DLD1 (cell line): Measurements from ENCODE around the gene ABCG8.

ENCODE experiments used
- in situ Hi-C: cut with HindIII; loops from 2 replicates; pipeline ENCODE4 v1.10.0; 2017; ENCODE audit warnings: low sequenced_read_pairs

ABCG8 gene

DNA sequence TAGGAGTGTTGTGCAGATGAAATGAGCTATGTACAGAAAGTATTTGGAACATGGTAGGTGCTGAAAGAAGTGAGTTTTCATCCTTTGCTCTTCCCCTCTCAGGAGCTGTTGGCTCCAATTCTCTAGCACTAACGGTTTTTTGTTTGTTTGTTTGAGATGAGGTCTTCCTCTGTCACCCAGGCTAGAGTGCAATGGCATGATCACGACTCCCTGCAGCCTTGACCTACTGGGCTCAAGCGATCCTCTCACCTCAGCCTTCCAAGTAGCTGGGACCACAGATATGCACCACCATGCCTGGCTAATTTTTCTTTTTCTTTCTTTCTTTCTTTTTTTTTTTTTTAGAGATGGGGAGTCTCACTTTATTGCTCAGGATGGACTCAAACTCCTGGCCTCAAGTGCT, 12.9 kb upstream of the ABCG8 start:
- in situ Hi-C loops: no loop called here

DNA sequence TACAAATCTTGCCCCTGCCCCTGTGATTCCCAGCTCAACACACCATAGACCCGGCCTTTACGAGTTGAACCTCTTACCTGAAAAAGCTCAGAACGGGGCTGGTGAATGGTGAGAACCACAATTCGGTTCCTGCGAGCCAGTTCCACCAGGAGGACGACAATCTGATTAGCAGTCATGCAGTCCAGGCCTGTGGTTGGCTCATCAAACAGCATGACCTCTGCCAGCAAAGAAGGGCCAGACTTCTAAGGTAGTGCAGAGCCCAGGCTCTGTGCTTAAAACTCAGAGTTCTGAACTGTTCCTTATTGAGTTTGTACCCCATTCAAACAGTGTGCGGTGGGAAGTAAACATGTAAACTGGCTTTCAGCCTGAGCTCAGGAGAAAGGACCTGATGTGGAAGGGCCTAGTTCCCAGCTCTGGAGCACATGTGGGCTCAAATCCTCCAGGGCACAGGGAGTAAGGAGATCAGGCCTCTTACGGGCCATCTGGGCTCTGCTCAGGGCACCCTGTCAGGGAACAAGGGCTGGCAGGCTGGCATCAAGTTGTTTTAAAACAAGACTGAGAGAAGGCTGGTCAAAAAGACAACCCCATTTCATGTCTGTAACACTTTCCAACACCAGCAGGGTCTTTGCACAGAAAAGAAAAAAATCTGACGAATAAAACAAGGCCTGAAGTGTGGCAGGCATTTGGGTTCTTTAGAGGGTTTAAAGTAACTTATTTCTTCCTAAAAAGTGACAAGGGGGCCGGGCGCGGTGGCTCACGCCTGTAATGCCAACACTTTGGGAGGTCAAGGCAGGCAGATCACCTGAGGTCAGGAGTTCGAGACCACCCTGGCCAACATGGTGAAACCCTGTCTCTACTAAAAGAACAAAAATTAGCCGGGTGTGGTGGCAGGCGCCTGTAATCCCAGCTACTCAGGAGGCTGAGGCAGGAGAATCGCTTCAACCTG, 12.2 kb upstream of the ABCG8 start:
- in situ Hi-C loops: no loop called here

DNA sequence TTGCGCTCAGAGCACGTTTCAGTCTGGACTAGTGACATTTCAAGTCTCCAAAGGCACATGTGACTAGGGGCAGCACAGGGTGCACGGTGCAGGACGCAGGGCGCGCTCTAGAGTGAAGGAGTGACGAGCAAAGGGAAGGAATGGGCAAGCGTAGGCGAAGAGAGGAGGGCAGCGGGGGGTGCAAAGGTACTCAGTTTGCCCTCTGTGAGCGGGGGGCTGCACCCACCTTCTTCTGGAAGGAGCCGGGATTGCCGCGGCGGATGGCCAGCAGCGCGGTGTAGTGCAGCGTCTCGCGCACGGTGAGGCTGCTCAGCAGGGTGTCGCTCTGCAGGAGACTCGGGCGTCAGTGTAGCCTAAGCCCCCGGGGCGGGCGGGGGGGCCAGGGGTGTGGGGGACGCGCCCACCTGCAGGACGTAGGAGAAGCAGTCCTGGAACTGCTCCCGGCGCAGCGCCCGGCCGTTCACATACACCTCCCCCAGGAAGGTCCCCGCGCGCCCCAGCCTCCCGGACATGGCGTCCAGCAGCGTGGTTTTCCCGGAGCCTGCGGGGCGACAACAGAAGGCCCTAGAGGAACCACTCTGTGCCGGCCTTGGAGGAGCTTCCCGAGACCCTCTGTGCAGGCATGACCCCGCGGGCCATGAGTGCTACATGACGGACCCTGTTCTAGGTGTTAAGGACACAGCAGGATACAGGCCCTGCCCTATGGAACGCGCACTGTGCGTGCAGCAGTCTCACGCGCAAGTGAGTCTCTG, 7.1 kb upstream of the ABCG8 start:
- in situ Hi-C loops: no loop called here

DNA sequence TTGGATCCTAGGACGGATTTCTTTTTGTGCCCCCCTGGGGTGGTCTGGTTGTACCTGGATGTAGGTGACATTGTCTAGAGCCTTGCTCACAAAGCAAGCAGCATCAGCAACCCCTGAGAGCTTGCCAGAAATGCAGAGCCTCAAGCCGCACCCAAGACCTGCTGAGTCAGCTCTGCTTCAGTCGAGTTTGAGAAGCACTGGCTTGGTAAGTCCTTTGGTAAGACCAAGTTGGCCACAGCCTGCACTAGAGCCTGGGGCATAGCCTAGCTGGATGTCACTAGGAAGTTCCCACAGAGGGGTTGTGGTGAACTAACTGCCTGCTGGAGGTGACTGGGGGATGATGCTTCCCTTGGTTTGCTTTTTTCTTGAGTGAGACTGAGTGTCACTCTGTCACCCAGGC, 6.3 kb upstream of the ABCG8 start:
- in situ Hi-C loops: no loop called here

DNA sequence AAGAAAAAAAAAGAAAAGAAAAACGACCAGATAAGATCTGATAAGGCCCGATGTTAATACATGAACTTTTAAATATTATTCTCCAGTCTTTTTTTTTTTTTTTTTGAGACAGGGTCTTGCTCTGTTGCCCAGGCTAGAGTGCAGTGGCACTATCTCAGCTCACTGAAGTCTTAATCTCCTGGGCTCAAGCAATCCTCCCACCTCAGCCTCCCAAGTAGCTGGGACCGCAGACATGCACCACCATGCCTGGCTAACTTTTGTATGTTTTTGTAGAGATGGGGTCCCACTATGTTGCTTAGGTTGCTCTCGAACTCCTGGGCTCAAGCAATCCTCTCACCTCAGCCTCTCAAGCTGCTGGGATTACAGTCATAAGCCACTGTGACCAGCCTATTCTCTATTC, 1.7 kb upstream of the ABCG8 start:
- in situ Hi-C loops: no loop called here

DNA sequence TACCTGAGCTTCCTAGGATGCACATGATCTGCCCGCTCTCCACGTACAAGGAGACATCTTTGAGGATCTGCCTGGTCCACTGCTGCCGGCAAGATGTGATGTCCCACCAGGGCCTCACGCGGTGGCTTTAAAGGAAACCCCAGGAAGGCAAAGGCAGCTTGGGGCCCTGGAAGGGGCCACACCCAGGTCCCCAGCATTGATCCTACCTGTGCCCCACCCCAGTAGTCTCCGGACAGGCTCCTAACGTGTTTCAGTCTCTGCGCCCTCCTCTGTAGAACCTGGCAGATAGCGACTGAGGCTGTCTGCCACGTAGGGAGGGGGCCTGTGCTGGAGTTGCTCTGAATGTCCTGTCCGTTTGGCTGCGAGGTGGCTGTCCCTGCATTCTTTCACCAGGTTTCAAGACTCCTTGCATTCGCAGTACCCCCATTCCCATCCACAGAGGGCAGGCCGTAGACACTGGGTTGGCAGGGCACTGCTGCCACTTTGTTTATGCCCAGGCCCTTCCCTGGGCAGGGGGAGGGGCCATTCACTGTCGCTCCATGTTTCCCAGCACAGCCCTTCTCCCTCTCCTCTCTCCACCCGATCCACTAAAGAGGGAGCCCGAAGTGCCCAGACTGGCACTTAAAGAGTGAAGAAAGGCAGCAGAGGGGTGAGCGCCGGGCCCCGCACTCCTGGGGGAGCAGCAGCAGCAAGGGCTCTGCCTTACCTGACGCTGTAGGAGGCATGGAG, 776 bp upstream of the ABCG8 start:
- in situ Hi-C loops: no loop called here

DNA sequence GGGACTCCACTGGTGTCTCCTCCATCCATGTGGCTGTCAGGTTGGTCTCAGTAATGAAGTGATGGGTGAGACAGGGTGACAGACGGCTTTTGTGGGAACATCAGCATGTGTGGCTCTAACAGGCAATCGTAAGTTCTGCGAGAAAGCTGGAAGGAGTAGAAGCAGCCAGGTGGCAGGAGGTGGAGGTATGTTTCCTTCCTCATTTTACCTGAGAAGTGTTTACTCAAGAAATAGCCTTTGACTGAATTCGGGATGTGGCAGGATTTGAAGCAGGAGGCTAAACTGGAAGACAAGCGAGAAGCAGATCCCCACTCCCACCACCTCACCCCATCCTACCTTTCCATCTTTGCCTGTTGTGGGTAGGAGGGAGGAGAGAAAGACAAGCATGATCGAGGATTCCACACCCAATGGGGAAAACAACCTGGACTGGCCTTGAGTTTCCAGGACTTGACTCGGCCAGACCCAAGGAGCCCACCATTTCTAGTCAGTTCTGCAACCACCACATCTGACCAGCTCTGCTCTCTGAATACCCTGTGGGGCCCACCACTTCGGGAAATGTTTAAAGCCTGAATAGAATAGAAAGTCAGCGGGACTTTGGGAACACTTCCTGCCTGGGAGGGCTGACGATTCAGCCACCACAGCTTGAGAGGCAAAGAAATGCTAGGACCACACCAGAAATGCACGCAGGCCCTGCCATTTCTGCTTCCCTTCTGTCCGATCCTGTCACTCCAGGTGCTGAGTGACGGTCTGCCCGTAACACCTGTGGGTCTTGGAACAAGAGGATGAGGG, 1.2 kb downstream of the ABCG8 start:
- in situ Hi-C loops: no loop called here

DNA sequence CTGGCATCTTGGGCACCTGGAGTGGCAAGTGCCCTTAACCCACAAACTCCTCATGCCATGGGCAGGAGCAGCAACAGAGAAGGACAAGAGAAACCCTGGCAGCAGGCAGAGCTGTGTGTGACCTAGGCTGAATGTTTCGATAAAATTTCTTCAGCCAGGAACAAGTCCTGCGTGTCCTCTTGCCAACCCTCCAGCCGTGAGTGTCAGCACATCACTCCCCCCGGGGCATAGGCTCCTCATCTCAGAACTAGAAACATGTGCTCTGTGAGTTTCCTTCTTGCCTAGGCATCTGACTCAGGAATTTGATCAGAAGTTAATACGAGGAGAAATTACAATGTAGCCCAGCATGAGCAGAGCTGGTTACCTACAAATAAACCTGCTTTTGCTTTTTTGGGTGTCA, 2.2 kb downstream of the ABCG8 start:
- in situ Hi-C loops: no loop called here

DNA sequence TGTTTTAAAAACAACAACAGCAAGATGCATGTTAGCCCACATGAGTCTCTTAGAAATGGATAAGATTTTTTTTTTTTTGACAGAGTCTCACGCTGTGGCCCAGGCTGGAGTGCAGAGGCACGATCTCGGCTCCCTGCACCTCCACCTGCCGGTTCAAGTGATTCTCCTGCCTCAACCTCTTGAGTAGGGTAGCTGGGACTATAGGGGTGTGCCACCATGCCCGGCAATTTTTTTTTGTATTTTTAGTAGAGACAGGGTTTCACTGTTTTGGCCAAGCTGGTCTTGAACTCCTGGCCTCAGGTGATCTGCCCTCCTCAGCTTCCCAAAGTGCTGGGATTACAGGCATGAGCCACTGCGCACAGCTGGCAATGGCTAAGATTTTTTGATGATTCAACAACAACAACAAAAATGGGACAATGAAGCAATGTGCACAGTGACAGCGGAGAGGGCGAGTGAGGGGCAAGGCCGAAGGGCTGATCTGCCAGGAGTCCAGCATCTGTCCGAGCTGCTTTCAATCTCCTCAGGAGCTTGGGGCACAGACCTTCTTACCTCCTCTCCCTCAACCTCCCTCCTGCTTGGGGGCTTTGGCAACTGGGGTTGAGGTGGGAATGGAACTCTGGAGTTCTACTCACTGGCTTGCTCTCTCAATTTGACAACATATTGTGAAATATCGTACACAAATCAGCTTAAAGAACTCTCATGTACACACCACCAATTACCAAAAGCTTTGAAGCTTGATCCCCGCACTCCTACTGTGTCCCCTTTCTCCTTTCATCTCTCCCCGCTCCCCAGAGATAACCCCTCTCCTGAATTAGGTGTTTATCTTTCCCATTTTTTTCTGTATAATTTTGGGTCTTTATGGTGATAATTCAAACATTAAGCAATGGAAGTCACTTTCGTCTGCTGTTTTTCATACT, 3.4 kb downstream of the ABCG8 start:
- in situ Hi-C loops: no loop called here

DNA sequence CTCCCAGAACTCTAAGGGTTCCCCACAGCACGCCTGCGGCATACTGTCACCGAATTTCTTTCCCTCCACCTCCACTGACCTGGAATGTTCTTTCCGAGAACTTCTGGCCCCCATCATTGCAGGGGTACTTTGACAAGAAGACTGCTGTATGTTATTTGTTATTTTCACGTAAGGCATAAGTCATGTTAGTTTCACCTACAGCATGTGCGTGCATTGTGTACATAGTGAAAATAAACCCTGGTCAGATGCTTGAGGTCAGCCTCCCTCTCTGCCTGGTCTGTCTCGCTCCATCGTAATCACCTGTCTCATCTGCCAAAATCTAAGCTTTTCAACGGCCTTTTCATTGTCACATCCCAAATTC, 4.1 kb downstream of the ABCG8 start:
- in situ Hi-C loops: no loop called here

DNA sequence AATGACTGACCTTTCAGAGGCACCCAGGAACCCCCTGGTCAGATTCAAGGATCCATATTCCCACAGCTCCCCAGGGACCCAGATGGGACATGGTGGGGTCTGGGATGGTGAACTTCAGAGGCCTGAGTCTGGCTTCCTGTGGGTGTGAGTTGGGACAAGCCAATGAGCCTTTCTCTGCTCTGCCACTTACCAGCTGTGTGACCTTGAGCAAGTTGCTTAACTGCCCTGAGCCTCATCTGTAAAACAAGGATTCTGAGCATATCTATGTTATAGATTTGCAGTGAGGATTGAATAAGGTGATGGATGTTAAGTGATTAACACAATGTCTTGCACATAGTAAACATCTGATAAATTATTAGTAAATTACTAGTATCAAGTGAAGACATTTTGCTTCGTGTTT, 6.4 kb downstream of the ABCG8 start:
- in situ Hi-C loops: no loop called here

DNA sequence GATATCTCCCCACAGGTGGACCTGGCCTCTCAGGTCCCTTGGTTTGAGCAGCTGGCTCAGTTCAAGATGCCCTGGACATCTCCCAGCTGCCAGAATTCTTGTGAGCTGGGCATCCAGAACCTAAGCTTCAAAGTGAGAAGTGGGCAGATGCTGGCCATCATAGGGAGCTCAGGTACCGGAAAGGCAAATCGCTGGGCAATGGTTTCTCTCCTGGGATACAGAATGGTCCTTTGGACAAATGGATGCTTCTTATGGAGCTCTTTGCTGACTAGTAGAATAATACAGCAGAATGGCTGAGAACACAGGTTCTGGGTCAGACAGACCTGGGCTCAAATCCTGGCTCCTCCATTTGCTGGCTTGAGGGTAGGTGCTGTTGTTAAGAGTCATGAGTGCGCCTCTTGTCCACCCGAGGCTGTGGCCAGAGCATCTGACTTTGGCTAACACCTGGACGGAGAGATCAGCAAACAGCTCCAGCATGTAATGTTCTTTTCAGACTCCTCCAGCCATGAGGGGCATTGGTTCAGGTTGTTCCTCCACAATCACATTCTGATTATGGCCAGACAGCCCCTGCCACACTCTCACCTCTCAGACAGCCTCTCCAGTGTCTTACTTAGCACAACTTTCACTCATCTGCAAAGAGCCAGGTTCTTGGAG, 7.5 kb downstream of the ABCG8 start:
- in situ Hi-C loops: no loop called here

DNA sequence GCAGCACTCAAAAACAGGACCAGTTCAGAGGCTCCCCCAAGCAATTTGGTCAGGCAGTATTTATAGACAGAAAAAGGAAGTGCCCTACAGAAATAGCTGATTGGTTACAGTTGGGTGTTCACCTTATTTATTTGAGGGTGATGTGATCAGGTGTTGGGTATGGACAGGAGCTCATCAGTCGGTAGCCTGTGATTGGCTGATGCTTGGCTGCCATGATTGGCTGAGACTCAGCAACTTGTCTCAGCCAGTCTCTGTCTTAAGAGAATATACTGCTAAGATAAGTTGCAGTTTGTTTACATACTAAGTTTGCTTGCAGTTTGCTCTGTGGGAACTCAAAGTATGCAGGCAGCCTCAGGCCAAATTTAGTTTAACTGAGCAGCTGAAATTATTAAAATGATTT, 9.4 kb downstream of the ABCG8 start:
- in situ Hi-C loops: no loop called here

DNA sequence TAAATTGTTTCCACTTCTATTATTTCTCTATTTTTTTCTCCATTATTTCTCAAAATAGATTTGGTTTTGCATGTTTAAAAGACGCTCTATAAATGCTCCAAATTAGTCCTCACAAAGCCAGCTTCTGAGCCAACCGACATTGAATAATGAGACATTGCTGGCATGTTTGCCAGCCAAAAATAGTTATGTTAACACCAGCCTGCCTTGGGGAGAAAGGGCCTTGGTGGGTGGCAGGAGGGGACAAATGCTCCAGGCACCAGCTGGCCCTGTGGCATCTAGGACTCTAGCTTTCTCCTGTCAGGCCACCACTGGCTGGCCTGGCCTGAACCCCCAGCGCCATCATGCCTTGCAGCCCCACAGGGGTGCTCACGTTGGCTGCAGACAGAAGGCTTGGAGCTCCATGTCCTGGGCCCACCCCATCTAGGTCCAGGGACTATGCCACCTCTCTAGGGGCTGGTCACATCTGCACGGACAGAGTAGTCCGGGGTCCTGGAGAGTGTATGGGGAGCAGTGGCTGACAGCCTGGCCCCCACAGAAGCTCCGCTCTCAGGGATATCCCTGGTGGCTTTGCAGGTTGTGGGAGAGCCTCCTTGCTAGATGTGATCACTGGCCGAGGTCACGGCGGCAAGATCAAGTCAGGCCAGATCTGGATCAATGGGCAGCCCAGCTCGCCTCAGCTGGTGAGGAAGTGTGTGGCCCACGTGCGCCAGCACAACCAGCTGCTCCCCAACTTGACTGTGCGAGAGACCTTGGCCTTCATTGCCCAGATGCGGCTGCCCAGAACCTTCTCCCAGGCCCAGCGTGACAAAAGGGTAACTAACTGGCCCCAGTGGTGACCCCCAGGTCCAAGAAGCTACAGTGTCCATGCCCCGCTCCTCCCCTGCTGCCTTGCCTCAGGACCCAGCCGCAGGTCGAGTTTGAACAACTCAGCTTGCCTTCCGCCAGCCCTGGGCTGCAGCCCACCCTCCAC, 12.5 kb downstream of the ABCG8 start:
- in situ Hi-C loops: no loop called here

DNA sequence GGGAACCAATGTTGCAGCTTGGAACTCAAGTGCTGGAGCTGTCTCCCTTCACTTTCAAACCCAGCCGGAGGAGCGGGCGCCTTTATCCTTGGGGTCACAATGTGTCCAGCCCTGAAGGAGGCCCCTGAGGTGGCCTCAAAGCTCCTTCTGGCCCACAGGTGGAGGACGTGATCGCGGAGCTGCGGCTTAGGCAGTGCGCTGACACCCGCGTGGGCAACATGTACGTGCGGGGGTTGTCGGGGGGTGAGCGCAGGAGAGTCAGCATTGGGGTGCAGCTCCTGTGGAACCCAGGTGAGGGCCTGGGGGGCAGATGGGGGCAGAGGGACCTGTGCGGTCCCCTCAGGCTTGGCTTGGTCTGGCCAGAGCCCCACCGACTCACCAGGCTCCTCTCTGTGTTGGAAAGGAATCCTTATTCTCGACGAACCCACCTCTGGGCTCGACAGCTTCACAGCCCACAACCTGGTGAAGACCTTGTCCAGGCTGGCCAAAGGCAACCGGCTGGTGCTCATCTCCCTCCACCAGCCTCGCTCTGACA, 13.5 kb downstream of the ABCG8 start:
- in situ Hi-C loops: no loop called here

DNA sequence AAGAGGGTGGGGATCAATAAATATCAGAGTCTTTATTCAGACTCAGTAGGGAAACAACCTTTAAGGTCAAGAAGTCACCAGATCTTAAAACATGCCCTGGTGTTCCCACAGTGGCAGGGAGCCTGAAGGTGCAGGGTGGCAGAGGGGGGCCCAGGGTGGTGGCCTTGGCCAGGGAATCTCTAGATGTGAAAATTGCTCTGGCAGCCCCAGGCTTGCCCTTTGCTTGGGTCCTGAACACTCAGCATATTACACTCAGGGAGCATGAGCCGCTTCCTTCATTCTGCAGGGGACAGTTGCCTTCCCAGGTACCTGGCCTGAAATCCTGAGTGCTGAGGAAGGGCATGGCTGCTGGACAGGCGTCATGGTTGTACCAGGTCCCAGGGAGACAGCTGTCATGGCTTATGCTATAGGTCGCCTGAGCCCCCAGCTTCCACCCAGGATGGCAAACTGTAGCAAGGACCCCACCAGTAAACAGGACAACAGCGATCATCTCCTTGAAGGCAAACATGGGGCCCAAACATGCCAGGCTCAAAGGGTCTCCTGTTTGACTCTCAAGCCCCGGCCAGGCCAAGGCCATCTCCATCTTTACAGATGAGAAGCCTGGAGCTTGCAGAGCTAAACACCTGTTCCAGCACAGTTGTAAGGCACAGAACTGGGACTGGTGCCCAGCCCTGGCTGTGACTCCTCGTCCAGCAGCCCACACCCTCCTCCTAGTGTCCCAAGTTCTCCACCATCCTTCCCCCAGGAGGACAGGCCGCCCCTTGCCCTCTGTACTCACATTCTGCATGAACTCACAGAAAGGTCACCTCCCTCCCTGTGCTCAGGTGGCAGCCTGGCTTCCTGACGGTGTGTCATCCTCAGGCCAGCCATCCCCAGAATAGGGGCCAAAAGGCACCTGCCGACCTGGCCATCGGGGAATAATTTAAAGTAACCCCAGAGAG, 14.6 kb downstream of the ABCG8 start:
- in situ Hi-C loops: no loop called here

DNA sequence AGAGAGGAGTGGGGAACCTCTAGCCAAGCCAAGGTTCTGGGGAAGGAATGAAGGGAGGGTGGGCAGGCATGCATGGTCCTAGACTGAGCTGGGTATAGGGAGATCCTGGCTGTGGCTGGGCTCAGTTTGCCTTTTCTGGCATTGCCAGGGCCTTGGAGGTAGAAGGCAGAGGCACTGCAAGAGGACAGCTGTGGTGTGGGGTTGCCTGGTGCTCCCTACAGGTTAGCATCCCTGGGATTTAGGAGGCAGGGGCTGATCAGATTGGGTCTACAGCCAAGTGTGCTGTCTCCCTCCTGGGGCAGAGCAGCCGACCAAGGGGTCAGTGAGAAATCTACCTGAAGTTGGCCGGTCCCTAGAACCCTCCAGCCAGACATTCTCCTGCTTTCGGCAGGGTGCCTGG, 15.9 kb downstream of the ABCG8 start:
- in situ Hi-C loops: no loop called here
